Epidermal melanocyte (primary cell): ENCODE data around the gene HSD17B14.
"Not testable (repeated sequence)": the region's sequence is repeated elsewhere in the genome, so short reads cannot be mapped to it uniquely, and the experiment has no call there.

Experiments
- DNase-seq: peaks from one replicate; pipeline ENCODE4 v3.0.0; 2011; ENCODE audit warnings: low spot score; ENCODE audit not compliant: insufficient read length

HSD17B14 gene

GRCh38 chr19:48836089-48837017 is at the start of gene HSD17B14:
Gene HSD17B14 (minus strand): TSS chr19:48836491. CDS start chr19:48836411, 80 bp downstream.
- no peak for DNase-seq

DNA sequence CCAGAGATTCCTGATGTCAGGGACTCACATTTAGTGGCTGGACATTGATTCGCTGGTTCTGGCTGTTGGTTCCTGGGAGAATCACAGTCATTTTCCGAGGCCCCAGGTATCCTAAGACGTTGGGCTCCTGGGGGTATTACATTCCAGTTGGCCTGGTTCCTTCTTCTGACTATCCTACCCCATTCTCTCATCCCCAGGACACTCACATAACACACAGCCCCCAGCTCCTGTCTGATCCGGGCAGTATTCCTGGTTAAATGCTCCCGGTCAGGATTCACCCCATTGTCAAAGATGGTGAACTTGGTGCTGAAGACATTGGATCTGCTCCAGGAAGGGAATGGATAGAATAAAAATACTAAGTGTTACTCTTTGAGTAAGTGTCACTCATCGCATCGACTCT is 47.4 kb upstream of the HSD17B14 start:
- no peak for DNase-seq

GRCh38 chr19:48881741-48882657 is 45.7 kb upstream of the HSD17B14 start:
- no peak for DNase-seq

DNA sequence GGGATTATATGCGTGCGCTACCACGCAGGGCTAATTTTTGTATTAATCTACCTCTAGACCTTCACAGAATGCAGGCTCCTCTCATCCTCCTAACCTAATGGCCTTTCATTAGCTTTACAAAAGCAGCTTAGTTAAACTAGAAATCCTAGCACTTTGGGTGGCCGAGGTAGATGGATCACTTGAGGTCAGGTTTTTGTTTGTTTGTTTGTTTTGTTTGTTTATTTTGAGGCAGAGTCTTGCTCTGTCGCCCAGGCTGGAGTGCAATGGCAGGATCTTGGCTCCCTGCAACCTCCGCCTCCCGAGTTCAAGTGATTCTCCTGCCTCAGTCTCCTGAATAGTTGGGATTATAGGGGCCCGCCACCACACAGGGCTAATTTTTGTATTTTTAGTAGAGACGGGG is 43.4 kb upstream of the HSD17B14 start:
- DNase-seq: not testable (repeated sequence)

GRCh38 chr19:48879025-48879637 is 42.8 kb upstream of the HSD17B14 start:
- DNase-seq: no peak

- no peak for DNase-seq
These were observed 42.1 kb upstream of the HSD17B14 start for GRCh38 chr19:48878196-48879024.

DNA sequence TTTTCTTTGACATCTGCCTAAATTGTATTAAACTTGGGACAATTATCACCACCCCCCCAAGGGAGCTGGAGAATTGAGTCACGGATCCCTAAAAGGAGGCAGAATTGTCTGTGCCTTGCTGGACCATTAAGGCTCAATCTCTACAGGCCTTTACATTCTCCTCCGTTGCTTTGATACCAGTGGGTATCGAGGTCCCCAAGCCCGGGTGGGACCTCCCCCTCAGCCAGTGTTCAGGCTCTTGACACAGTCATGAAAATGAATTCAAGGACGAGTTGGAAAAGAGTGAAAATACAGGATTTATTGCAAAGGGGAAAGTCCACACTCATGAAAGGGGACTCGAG is 41.5 kb upstream of the HSD17B14 start:
- DNase-seq: no peak

GRCh38 chr19:48876043-48876981 is 40.0 kb upstream of the HSD17B14 start:
- not testable (repeated sequence) for DNase-seq

- no peak for DNase-seq
These were observed 38.2 kb upstream of the HSD17B14 start for GRCh38 chr19:48874303-48875135.

DNA sequence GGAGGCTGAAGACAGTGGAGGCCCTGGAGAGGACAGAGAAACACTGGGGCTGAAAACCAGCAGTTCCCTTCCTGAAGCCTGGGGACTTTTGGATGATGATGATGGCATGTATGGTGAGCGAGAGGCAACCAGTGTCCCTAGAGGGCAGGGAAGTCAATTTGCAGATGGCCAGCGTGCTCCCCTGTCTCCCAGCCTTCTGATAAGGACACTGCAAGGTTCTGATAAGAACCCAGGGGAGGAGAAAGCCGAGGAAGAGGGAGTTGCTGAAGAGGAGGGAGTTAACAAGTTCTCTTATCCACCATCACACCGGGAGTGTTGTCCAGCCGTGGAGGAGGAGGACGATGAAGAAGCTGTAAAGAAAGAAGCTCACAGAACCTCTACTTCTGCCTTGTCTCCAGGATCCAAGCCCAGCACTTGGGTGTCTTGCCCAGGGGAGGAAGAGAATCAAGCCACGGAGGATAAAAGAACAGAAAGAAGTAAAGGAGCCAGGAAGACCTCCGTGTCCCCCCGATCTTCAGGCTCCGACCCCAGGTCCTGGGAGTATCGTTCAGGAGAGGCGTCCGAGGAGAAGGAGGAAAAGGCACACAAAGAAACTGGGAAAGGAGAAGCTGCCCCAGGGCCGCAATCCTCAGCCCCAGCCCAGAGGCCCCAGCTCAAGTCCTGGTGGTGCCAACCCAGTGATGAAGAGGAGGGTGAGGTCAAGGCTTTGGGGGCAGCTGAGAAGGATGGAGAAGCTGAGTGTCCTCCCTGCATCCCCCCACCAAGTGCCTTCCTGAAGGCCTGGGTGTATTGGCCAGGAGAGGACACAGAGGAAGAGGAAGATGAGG is 37.4 kb upstream of the HSD17B14 start:
- DNase-seq: no peak

DNA sequence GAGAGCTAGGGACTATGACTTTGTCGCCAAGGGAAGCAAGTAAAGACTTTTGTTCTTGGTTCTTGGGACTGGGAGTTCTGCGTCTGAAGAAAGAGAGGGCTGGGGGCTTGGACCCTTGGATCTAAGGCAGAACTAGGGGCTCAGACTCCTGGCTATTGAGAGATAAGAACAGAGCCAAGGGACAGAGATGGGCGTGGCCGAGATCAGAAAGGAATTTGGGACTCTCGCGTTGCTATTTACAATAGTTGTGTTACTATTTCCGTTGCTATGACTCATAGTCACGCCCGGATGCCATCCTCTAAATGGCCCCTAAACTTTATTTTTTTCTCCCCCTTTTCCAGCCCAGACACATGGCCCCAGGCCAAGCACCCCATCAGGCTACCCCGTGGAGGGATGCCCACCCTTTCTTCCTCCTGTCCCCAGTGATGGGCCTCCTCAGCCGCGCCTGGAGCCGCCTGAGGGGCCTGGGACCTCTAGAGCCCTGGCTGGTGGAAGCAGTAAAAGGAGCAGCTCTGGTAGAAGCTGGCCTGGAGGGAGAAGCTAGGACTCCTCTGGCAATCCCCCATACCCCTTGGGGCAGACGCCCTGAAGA is 36.7 kb upstream of the HSD17B14 start:
- DNase-seq: peak; percentile 88

DNA sequence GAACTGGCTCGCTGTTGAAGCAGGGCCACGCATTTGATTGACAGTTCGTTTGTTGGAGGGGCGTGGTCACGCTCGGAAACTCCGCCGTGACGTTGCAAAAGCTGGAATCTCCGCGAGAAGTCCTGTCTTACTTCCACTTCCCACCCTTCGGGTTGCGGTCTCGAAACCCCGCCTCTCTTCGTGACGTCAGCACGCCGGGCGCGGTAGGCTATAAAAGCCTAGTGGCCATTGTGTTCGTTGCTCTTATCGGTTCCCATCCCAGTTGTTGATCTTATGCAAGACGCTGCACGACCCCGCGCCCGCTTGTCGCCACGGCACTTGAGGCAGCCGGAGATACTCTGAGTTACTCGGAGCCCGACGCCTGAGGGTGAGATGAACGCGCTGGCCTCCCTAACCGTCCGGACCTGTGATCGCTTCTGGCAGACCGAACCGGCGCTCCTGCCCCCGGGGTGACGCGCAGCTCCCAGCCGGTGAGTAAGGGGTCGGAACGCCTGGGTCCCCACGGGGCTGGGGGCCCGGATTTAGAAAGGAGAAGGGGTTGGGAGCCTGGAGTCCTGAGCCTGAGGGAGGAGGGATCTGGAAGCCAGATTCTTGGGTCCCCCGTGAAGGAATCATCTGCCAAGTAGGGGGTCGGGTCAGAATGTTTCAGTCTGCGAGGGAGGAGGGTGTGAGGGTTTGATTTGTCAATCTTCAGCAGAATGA is 36.0 kb upstream of the HSD17B14 start, which contains the start of gene PPP1R15A:
Gene PPP1R15A (plus strand): TSS at position 240 of the 702 bp plus-strand sequence. CDS start 813 bp downstream, outside the sequence.
- peak; percentile 91 for DNase-seq

DNA sequence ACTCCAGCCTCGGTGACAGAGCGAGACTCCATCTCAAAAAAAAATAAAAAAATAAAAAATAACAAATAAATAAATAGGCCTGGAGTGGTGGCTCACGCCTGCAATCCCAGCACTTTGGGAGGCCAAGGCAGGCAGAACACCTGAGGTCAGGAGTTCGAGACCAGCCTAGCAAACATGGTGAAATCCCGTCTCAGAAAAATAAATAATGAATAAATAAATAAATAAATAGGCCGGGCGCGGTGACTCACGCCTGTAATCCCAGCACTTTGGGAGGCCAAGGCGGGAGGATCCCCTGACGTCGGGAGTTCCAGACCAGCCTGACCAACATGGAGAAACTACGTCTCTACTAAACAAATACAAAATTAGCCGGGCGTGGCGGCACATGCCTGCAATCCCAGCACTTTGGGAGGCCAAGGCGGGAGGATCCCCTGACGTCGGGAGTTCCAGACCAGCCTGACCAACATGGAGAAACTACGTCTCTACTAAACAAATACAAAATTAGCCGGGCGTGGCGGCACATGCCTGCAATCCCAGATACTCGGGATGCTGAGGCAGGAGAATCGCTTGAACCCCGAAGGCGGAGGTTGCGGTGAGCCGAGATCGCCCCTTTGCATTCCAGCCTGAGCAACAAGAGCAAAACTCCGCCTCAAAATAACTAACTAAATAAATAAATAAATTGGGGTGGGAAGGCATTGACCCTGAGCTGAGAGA is 35.3 kb upstream of the HSD17B14 start:
- not testable (repeated sequence) for DNase-seq

DNA sequence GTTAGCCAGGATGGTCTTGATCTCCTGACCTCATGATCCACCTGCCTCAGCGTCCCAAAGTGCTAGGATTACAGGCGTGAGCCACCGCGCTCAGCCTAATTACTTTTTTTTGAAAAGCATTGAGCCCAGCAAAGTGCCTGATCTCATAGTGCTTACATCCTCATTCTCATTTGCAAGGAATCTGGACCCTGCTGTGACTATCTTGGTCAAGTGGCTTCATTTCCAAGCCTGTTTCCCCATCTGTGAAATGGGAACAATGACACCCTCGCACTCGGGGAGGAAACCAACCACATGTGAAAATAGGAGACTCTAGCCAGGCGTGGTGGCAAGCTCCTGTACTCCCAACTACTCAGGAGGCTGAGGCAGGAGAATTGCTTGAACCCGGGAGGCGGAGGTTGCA is 33.8 kb upstream of the HSD17B14 start:
- DNase-seq: no peak

- no peak for DNase-seq
These were observed 32.0 kb upstream of the HSD17B14 start, which contains the start of gene PLEKHA4 for GRCh38 chr19:48868114-48868886. Gene PLEKHA4 (minus strand): TSS chr19:48868617. CDS start chr19:48867620, 997 bp downstream.
